DOHH2 (cell line): ENCODE data around the gene NFIA.

Experiments
- EZH2phosphoT487 ChIP-seq: fragments of 200-600 bp; sonication (generic); IDR thresholded peaks from 2 replicates; pipeline ENCODE4 v1.6.1; 2017; ENCODE audit warnings: borderline replicate concordance, mild to moderate bottlenecking, antibody characterized with exemption, low read length, moderate library complexity, mixed read lengths
- TF ChIP-seq, protein P1 (sequence below): fragments of 200-600 bp; sonication (generic); IDR thresholded peaks from one replicate; pipeline ENCODE4 v1.5.1; 2014; ENCODE audit warnings: antibody characterized with exemption, mild to moderate bottlenecking, low read depth, low read length; ENCODE audit not compliant: poor library complexity, severe bottlenecking

DNA sequence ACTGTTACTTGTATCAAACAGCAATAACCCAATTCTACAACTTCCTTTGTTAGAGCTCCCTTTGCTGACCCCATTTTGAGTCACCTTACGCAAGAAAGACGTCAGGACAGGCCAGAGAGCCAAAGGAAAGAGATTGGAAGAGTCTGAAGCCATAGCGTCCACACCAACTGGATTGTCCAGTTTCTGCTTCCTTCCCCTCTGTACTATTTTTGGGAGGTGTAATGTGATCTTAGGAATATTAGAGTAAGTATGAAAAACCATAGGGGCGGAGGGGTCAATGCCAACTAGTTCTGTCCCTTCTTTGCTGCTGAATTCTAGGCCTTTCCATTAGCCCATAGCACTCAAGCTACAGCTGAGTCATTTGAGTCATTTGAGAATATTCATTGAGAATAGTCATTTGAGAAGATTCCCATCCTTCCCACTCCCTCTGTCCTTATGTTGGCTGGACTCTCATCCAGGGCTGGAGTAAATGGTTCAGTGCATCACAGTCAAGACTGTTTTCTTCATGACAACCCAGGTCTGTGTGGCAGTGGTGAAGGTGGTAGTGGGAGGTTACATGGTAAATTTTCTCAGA lies 14.8 kb upstream of the NFIA start:
- TF ChIP-seq, protein P1, sequence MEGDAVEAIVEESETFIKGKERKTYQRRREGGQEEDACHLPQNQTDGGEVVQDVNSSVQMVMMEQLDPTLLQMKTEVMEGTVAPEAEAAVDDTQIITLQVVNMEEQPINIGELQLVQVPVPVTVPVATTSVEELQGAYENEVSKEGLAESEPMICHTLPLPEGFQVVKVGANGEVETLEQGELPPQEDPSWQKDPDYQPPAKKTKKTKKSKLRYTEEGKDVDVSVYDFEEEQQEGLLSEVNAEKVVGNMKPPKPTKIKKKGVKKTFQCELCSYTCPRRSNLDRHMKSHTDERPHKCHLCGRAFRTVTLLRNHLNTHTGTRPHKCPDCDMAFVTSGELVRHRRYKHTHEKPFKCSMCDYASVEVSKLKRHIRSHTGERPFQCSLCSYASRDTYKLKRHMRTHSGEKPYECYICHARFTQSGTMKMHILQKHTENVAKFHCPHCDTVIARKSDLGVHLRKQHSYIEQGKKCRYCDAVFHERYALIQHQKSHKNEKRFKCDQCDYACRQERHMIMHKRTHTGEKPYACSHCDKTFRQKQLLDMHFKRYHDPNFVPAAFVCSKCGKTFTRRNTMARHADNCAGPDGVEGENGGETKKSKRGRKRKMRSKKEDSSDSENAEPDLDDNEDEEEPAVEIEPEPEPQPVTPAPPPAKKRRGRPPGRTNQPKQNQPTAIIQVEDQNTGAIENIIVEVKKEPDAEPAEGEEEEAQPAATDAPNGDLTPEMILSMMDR = no peak
- TF ChIP-seq EZH2phosphoT487 = no peak
